Activated CD8-positive, alpha-beta memory T cell treated with anti-CD3 and anti-CD28 coated beads for 24 hours (primary cell): ENCODE measurements around the gene DSG1.
"Not testable (repeated sequence)": the region's sequence is repeated elsewhere in the genome, so short reads cannot be mapped to it uniquely, and the experiment has no call there.

Experiments used
- DNase-seq: peaks from one replicate; pipeline ENCODE4 v3.0.0-alpha.2; 2020

DSG1 gene

DNA sequence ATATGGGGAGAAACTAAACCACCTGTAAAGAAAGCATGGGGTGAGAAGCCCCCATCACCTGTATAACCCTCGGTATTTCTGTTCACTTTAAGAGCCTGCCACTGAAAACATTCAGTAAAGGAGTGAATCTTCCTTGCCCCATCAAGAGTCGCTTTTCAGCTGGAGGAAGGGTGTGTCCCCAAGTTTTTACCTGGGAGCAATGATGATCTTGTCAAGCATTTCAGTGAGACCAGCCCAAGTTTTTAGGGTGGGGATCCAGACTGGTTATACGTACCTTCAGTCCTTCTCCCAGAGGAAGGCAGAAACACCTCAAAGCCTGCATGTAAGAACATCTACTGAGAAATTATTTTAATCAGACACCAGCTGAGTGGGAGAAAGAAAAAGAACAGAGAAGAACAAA is at the start of gene DSG1:
Gene DSG1, plus strand, starts transcription at position 301 of the 400 bp plus-strand sequence. CDS start 141 bp downstream, outside the sequence.
- no peak for DNase-seq

DNA sequence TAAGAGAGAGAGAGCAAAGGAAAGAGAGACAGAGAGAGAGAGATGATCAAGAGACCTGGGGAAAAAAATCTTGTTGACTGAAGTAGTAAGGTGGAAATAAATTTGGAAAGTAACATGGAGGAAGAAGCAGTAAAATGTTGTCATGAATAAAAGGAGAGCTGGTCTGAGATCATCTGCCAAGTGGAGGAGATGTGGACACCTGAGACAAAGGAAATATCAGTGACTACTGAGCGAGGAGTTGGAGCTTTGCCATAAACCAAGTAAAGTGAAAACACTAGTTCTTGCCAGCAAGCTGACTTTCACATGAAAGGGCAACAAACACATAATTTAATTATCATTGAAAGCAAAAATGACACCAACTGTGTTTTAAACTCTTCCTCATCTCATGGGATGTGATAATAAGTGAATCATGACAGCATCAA is 49.0 kb upstream of the DSG1 start:
- DNase-seq: no peak

DNA sequence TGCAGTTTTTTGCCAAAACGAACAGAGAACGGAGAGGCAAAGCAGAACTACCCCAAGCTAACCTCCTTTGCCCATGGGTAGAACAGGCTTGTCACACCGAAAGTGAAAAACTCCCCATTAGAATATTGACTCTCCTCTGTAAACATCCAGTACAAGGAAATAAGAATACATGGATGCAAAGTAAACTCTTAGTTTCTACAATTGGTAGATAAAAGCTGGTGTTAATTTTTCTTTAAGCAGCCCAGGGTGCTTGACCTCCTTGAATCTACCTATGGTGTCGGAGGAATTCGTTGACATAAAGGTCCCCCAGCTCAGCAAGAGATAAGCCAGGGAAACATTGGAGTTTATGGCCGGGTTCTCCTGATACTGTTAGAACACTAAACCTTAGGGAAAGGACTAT is 48.4 kb upstream of the DSG1 start:
- DNase-seq: no peak

DNA sequence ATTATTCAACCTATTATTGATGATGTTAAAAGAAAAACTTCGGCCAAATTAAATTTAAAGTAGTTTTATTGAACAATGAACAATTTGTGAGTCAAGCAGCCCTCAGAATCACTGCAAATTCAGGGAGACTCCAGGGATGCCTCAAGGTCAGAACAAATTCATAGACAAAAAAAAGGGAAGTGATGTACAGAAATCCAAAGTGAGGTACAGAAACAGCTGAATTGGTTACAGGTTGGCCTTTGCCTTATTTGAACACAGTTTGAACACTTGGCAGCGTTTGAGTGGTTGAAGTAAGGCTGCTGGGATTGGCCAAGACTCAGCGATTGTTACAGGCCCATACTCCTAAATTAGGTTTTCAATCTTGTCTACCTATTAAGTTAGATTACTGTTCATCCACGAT is 47.4 kb upstream of the DSG1 start:
- no peak for DNase-seq

DNA sequence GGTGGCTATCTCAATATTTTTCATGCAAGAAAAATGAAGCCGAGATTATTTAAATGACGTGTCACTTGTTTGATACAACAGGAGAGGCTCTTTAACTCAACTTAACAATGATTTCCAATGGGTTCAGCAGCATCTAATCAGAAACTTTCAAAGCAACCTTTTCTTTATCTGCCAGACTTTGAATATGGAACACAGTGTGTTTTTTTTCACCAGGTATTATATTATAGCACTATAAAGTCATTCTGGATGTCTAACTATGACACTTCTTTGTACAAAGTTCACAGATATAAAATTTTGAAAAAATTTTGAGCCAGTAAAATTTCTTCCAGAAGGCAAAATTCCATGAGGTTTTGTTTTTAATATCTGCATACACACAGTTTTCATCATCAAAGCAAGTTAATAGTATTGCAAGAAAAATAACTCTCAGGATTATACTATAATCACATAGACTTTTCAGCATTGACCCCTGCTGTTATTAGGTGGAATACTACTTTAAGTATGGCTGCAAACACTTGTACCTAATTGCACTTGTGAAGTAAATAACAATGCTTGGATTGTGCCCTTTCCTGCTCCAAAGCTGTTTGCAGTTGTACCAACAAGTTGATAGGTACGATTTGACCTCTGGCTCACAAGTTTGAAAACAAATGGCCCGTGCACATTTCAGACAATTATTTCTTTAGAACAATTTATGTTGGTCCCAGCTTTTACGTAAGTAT is 44.0 kb upstream of the DSG1 start:
- DNase-seq: no peak

DNA sequence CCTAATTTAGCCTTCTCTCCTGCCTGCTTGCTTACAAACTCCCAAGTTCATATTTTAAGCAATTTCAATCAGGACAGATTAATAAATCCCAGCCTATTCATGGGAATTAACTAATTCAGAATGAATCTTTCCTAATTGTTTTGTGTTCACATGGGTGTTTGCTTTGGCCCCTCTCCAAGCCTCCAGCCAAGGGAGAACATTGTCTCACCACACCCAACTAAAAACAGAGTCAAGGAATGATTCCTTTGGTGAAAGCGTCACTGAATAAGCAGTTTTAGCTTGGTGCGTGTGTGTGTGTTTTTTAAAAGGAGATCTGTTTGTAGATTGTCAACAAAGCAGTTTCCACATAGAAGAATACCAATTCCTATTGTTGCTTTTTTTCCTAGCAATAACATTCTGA is 43.0 kb upstream of the DSG1 start:
- DNase-seq: no peak

DNA sequence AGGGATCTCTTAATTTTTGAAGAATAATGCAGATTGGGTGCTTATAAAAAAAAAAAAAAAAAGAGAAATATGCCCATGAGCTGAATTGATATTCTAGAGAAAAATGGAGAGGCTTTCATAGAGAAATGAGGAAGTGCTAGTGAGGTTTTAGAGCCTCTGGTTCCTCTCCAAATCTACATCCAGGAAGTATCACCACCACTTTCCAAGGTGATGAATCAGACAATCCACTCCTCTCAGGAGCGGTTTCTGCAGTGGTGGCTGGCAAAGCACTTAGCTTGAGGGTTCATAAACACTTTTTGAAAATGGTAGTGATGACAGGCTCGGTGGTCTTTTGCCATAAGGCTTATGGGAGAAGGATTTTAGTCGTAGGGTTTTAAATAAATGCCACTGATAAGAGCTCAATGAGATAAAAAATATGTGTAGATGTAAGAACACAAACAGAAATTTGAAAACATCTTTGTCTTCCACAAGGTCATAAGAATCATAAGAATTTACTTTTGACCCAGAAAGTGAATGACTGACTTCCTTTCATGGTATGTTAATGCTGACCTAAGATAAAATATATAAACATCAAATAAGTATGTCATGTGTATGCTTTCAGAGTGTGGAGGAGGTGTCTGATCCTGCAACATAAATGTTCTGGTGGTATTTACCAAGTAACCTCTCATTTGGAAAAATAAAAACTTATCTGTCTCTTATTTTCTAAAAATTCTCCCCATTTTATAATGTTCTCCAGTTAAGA is 42.1 kb upstream of the DSG1 start:
- no peak for DNase-seq

DNA sequence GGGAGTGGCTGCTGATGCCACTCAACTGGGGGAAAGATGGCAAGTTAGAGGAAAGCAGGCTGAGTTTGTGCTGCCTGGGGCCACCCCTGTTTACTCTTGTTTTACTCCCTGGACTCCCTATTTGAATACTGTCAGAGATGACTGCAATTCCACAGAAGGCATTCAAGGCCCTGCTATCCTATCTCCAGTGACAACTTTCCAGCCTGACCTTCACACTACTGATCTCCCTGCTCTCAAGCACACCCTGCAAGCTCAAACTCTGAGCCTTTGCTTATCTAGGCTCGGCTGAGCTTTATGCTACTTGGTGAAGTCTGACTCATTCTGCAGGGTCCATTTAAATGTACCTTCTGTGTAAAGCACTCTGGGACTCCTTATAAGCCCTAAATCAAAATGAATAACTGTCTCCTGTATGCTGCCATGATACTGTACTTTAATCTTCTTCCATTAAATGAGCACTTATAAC is 39.3 kb upstream of the DSG1 start:
- no peak for DNase-seq

DNA sequence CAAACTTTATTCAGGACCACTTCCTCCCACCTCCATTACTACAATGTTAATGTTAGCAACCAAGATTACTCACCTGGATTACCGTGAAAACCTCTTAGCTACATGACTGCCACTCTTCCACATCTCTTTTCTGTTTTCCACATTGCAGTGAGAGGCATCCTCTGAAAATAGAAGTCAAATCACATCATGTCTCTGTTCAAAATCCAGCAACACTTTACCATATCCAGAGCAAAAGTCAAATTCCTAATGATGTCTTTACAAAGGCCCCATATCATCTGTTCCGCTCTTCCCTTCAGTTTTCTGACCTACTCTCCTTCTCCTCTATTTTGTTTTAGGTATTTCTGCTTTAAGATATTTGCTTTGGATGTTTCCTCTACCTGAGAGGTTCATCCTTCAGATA is 37.5 kb upstream of the DSG1 start:
- DNase-seq: no peak

DNA sequence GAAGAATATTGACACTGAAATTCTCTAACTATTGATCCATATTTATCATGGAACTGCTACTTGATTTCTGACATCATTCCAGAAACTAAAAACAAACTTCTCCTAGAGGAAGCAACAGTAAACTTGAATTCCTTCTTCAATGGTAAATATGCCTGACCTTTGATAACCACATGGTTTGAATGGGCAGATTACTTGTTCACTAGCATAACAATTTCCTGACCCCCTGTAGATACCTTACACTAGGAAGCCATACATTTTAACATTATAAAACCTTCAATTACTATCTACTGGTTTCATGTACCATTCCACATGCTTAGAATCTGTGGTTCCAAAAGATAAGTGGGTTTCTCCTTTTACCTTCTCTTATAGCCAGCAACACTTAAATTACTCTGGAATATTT is 36.5 kb upstream of the DSG1 start:
- DNase-seq: no peak

DNA sequence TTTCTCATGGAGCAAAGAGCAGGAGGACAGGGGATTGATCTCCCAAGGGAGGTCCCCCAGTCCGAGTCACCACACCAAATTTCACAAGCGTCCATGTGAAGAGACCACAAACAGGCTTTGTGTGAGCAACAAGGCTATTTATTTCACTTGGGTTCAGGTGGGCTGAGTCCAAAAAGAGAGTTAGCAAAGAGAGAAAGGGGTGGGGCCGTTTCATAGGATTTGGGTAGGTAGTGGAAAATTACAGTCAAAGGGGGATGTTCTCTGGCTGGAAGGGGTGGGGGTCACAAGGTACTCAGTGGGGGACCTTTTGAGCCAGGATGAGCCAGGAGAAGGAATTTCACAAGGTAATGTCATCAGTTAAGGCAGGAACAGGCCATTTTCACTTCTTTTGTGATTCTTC is 28.5 kb upstream of the DSG1 start:
- DNase-seq: not testable (repeated sequence)

DNA sequence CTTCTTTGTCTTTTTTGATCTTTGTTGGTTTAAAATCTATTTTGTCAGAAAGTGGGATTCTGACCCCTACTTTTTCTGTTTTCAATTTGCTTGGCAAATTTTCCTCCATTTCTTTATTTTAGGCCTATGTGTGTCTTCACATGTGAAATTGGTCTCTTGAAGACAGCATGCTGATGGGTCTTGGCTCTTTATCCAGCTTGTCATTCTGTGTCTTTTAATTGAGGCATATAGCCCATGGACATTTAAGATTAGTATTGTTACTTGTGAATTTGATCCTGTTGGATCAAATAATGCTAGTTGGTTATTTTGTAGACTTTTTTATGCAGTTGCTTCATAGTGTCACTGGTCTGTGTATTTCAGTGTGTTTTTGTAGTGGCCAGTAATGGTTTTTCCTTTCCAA is 26.3 kb upstream of the DSG1 start:
- DNase-seq: no peak

DNA sequence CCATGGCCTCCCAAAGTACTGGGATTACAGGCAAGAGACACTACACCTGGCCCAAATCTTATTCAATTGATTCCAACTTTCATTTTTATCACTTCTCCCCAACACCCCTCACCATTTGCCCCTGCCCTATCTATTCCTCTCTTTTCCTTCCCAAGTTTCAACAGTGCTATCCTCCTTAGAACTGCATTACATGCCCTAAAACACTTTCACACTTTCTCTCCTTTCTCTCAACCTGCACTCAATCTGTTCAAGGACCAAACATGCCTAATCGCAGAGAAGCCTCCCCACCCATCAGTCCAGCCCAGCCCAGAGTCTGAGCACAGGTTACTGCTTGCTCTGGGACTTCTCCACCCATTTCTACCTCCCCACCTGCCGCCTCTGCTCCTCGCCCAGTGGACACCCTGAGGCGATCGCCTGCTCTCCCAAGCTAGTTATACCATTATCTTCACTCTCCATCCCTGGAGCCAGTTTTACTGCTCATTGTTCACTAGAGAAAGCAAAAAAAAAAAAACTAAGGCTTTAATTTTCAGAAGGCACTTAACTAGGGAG is 23.7 kb upstream of the DSG1 start:
- DNase-seq: no peak

DNA sequence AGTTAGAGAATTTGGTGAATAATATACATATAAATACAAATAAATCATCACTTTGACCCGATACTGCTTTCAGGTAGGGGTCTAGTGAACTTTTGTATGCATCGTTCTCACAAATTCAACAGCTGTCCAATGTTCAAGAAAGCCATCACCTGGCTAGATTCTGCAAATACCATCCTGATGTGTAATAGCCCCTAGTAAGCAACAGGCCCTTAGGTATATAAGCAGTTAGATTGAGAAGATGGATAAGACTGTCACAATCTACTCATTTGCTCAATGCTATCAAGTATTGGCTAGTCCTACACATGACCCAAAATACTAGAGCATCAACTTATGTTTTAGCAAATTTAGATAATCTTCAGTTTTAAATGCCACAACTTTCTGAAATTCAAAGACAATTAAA is 20.7 kb upstream of the DSG1 start:
- no peak for DNase-seq

DNA sequence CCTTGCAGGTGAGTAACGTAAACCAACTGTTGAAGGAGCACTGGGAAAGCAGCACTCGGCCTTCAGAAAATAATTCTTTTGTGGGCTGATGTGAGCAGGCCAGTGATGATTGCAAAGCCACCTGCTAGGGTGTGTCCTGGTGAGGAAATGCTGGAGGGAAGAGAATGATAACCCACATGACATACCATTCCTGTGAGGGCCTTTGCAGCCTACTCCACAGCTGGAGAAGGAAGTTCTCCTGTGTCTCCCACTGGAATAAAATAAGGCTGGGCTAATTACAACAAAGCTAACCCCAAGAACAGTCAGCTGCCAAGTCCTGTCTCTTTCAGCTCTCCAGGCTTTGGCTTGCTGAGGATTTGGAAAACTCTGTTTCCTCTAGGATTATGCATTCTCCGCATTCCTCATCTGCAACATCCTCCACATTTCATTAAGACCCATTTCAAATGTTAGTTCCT is 16.7 kb upstream of the DSG1 start:
- DNase-seq: no peak

DNA sequence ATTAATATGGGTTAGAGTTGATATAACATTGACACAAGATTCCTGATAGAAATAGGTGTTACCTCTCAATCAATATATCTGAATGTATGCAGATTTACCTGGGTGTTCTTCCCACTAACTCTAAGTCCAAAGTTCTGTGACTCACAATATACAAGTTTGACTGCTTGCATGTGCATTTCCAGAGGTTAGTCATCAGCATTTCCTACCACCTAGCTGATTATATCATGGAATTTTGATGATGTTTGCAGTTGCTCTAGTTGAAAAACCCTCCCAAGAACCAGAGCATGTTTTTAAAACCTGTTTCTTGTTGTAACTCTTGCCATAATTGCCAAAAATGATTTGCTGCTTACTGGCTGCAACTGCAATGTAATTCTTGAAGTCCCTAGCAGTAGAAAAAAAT is 15.0 kb upstream of the DSG1 start:
- DNase-seq: no peak

DNA sequence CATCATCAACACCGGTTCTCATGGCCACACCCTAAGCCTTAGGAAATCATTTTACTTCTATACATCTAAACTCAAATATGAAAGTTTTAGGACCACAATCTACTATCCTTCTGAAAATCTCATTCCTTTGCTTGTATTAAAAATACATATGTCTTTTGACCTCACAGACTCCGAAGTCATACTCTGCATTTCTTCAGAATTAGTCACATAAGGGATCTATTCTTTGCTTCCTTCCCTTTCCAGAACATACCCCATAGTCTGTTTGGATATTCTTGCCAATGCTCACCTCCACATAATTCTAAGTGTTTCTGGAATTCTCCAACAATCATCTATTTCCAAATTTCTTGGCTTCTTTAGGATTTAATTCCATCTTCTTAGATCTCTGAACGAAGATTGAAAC is 14.2 kb upstream of the DSG1 start:
- no peak for DNase-seq

DNA sequence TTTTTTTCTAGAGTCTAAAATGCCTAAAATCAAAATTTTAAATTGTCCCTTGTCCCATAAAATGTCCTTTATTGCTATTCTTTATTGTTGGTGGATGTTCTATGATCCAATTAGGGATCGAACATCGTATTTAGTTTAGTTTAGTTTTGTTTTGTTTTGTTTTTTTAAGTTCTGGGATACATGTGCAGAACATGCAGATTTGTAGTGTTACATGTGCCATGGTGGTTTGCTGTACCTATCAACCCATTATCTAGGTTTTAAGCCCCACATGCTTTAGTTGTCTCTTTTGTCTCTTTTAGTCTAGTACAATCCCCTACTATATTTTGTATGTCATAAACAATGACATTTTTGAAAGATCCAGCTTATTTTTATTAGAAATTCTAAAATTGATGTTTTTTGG is 8.8 kb upstream of the DSG1 start:
- no peak for DNase-seq

DNA sequence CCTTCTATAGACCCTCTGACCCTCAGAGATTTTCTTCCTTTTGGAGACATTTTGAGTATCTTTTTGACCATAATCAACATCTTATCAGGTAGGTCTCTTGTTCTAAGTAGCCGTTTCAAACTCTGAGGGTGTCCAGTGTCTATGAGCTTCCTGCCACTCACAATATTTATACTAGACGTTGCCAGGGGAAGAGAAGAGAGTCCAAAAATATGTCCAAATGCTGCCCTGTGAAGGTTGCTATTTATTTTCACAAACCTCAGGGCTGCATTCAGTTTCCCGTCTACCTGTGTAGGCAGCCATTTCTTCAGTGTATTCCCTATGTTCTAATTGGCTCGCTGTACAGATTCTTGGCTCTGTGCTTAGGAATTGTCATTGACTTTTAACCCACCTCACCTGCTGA is 986 bp upstream of the DSG1 start:
- no peak for DNase-seq

DNA sequence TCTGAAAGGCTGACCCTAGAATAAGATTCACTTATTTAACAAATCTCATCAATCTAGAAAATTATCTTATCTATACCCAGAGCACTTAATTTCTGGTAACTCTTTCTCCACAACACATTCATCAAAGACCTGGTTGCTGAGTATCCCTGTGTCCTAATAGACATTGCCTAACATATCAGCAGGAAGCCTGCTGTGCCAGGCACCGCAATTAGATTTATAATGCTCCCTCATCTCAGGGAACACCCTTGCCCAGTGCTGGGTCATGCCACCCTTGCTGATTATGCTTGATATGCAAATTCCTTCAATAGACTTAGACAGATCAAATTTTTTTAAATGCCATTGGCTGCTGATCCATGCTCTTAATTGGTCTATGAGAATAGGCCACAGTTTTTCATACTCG is 3.8 kb downstream of the DSG1 start:
- DNase-seq: no peak

DNA sequence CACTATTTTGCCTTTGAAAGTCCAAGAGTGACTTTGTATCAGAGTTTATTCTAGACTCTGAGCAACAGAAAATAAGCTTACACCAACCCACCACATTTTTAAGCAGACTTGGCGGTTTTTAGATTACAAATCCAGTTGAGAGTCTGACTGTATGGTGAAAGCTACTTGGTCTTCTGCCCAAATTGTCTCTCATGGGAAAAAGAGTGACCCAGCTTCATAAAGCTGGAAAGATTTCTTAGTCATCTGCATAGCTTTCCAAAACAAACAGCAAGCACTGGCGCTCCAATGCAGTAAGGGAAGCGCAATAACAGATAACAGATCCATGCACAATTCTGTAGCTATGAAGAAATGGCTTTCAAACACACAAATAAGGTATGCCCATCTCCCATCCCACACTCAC is 7.1 kb downstream of the DSG1 start:
- DNase-seq: no peak

DNA sequence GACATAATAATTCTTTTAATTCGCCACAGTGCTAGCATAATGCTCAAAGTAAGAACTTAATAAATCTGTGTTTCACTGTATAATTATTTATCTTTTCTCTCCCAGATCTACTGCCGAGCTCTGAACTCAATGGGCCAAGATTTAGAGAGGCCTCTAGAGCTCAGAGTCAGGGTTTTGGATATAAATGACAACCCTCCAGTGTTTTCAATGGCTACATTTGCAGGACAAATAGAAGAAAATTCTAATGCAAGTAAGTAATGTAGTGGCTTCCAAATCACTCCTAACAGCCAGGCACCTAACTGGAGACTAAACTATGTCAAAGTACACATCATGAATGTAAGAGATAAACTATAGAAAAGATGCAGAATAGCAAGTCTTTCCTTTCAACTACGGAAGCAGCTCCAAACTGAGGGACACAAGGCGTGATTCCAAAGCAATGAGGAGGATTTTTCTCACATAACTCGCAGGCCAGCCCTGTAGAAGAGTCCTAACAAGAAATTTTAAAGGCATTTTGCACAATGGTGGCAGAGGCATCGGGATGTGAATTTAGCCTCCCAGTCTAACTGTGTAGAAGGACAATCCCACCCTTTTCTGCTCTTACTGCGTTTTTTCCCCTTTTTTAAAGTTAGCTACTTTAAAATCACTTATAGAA is 12.0 kb downstream of the DSG1 start:
- no peak for DNase-seq

DNA sequence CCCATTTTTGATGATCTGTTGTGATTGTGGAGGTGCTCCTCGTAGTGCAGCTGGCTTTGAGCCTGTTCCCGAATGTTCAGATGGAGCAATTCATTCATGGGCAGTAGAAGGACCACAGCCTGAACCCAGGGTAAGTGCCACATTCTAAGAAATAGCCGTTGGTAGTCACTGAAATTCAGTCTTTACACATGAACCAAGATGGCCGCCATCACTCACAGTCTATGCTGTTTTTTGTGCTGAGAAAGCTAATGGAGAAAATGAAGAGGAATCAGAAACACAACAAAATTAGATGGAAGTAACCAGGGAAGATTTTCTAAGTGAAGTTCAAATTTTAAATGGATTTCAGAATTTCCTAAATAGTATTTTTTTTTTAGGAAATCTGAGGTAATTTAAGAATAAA is 25.5 kb downstream of the DSG1 start:
- no peak for DNase-seq

DNA sequence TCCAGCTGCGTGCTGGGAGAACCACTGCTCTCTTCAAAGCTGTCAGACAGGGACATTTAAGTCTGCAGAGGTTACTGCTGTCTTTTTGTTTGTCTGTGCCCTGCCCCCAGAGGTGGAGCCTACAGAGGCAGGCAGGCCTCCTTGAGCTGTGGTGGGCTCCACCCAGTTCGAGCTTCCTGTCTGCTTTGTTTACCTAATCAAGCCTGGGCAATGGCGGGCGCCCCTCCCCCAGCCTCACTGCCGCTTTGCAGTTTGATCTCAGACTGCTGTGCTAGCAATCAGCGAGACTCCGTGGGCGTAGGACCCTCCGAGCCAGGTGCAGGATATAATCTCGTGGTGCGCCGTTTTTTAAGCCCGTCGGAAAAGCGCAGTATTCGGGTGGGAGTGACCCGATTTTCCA is 35.4 kb downstream of the DSG1 start:
- not testable (repeated sequence) for DNase-seq
